ENCODE measurements around the gene PREP. TPM values are rescaled to one million over a fixed set of nuclear protein-coding genes. Genes with fewer than 3 reads are reported as not detected.
A peak's percentile ranks its signal among the peaks of the same experiment; 100 is the strongest.

PREP gene
- total RNA-seq, 1 experiment from 2014 or later: 28.1 TPM

DNA sequence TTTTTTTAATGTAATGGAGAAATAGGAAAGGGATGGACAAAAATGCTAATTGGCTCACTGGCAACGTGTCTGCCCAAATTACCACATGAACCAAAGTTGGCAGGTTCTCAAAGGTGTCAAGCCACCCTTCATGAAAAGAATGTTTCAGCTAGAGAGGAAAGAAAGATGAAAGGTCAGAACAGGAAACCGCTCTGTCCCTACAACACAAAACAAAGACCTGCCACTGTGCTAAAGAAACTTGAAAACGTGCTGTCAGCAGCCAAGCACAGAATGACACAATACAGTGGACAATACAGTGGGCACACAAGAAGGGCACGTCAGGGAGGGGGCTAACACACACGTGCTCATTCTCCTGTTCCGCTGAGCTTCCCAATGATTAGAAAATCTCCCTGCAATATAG is 4.9 kb downstream of the PREP start:
- no peak for DNase-seq (ENCODE audit: low read depth)

- no peak for DNase-seq (ENCODE audit: low read depth)
Measured at GRCh38 chr6:105391705-105392104, 11.2 kb downstream of the PREP start.

- no peak for DNase-seq (ENCODE audit: low read depth)
Measured at GRCh38 chr6:105389543-105389942, 13.3 kb downstream of the PREP start.

DNA sequence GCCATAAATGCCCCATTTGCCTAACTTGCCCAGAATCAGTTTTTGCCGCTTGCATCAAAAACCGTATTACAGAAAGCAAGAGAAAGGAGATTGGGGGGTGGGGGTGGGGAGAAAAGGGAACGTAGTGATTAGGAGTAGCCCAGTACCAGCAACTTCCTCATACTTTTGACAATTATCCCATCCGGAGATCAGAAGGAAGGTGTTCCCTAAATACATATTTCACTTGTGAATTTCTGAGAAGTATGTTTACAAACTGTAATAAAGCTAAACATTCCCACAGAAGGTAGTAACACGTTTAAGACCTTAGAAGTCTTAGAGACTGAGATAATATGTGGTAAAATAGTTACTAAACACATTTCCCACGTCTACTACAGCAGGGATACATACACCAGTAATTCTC is 14.5 kb downstream of the PREP start:
- no peak for DNase-seq (ENCODE audit: low read depth)

DNA sequence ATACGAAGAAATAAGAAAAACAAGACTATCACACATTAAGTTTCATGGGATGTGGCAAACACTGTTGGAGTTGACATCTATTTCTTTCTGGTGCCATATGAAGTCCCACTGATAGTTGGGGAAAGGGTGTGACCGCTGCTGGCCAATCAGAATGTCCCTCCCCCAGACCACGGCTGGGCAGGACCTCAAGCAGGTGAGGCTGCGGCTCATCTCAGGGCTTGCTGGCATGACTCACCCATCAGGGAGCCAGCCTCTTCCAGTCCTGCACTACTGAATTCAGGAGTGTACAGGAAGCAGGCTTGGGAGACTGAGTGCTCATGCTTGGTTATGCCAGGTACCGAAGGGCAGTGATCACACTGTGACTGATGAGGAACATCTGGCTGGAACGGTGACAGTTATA is 18.9 kb downstream of the PREP start:
- DNase-seq (ENCODE audit: low read depth): peak; percentile 37

- no peak for DNase-seq (ENCODE audit: low read depth)
Measured at GRCh38 chr6:105382958-105383357, 19.9 kb downstream of the PREP start.

DNA sequence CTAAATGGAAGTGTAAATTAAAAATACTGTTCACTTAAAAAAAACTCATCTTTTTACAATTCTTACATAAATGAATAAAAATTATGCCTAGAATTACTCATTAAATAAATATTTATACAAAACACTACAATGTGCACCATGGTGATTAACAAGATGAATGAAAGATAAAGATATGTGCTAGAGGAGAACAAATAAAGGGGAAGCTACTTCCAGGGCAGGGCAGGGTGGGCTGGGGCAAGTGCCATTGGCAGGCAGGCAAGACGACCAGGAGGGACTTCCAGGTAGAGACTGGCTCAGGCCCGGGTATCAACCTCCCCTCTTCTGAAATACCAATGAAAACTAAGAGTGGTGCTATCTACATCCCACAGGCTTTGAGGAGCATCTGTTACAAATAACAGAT is 20.4 kb downstream of the PREP start:
- DNase-seq (ENCODE audit: low read depth): no peak

- no peak for DNase-seq (ENCODE audit: low read depth)
Measured at GRCh38 chr6:105380634-105381033, 22.2 kb downstream of the PREP start.

GRCh38 chr6:105375797-105376196 is 27.1 kb downstream of the PREP start:
- DNase-seq (ENCODE audit: low read depth): no peak

- peak; percentile 44 for DNase-seq (ENCODE audit: low read depth)
Measured at GRCh38 chr6:105374010-105374420, 28.9 kb downstream of the PREP start.

DNA sequence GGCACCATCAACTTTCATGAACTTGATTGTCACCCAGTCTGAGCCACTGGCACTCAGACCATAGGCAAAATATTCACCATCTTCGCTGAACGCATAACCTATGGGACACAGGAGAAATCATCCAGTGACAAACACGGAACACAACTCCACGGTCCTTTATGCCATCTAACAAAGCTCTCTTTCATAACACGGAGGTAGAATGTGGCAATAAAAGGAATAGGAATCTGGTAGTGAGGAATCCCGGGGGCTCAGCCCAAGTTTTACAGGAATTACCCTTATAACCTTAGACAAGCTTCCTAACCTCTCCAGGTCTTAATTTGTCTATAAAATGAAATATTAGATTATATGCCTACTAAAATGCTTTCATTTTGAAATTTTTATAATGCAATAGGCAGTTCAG is 29.4 kb downstream of the PREP start:
- DNase-seq (ENCODE audit: low read depth): no peak

GRCh38 chr6:105372849-105373182 is 30.1 kb downstream of the PREP start:
- no peak for DNase-seq (ENCODE audit: low read depth)

- DNase-seq (ENCODE audit: low read depth): no peak
Measured at GRCh38 chr6:105372142-105372848, 30.6 kb downstream of the PREP start.

GRCh38 chr6:105370351-105370750 is 32.5 kb downstream of the PREP start:
- DNase-seq (ENCODE audit: low read depth): no peak

GRCh38 chr6:105369145-105369544 is 33.7 kb downstream of the PREP start:
- DNase-seq (ENCODE audit: low read depth): no peak

- DNase-seq (ENCODE audit: low read depth): no peak
Measured at GRCh38 chr6:105364243-105364642, 38.6 kb downstream of the PREP start.

DNA sequence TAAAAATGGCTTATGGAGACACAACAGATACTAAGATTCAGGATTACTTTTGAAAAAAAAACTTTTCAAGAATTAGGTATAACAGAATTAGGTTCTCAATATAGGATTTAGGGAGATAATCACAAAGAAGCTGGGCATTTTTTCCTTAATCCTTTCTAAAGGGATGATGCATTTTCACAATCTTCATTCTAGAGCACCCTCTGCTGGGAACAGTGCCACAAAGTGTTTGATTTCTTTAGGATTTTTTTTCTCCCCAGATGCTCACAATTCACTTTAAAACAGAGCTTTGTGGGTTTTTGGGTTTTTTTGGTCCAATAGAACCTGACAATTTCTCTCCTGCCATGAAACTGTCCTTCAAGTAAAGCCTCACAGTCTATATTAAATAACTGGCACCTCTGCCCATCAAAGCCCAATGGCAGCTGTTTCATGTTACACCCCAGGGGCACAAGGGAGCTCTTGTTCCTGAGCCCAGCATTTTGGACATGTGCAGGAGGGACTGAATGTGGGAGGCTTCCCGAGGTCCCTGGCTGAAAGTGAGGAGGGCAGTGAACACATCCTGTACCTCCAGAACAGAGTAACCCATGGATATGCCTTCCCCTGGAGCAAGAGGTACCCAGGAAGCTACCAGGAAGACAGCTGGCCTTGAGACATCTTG is 39.7 kb downstream of the PREP start:
- peak; percentile 61 for DNase-seq (ENCODE audit: low read depth)

DNA sequence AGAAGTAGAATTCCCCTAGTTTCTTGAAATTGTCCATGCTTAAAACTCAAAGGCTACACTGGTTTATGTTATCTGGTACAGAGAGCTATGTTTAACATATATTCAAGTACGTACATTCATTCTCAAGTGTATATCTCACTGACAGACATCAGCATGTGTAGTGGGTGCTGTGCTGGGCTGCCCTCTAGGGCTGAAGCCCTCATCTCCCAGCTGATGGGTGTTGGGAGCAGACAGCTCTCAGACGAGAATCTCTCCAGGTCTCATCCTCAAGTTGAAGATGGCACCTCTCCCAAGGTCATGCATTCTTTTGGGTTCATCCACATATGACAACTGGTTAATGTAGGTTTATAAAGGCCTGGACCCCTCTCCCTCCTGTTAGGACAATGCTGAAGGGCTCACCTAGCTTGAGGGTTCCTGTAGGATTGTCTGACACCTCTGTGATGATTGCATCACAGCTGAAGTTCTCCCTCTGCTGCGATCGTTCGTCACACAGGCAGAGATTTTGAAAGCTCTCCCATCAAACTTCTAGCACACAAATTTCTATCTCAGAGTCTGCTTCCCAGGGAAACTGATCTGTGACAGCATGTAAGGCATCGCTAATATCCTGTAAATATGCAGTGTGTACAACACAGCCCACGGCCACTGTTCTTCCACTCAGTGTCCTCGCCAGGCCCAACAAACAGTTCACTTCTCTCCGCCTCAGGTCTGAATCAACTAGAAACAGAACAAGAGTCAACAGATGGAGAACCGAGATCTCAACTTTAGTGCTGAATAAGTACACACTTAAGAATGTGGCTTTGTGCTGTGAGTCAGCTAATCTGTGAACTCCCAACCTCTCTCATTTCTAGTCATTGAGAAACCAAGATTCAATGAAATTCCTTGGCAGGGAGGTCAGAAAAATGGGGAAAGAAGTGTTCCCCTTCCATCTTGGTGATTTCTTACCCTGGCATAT is 43.2 kb downstream of the PREP start:
- DNase-seq (ENCODE audit: low read depth): peak; percentile 92

GRCh38 chr6:105357165-105357564 is 45.7 kb downstream of the PREP start:
- DNase-seq (ENCODE audit: low read depth): no peak

DNA sequence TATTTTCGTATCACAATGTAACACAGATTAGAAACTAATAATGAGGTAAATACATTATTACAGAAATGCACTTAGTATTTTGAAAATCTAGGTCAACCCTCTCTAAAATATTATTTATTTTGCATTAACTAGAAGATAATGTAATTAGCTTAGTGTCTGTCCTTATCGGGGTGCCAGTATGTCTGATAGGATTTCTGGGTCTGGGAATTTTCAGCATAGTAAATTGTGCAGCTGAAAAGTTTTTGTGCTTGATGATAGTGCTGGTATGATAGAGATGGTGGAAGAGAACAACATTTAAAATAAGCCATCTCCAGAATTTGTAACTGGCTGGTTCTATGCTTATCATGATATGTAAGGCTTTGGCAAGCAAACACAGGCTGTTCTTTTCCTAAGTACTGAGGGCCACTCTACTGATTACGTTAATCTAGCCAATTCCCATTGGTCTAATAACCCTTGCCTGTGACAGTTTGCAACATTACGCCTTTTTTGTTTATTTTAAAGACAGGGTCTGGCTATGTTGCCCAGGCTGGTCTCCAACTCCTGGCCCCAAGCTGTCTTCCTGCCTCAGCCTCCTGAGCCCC is 50.8 kb downstream of the PREP start:
- DNase-seq (ENCODE audit: low read depth): no peak

GRCh38 chr6:105348897-105349296 is 54.0 kb downstream of the PREP start:
- DNase-seq (ENCODE audit: low read depth): no peak

DNA sequence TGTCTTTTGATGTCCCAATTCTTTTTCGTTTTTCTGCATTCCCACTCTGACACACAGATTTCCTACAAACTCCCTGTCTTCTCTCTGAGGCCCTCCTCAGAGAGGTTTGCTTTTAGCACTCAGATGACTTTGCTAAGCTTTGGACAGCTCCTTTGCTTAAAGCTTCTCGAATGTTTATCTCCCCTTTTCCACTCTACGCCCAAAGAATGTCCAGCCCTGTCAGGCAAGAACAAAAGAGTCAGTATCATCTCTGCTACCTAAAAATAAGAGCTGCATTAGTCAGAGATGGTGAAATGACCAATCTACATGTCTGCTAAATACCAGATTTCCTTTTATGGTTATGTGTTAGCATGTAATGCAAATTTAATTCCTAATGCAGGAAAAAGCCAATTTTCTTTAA is 56.8 kb downstream of the PREP start:
- DNase-seq (ENCODE audit: low read depth): peak; percentile 87

Measured in M059J (cell line).